ENCODE results near the gene ZNF92. TPM values are rescaled to one million over a fixed set of nuclear protein-coding genes. Genes with fewer than 3 reads are reported as not detected.
"Not testable (repeated sequence)": the region's sequence is repeated elsewhere in the genome, so short reads cannot be mapped to it uniquely, and the experiment has no call there.

The ZNF92 gene
- total RNA-seq (2014; rRNA removed), result 13.0 and 14.5 TPM in 2 replicates
- polyA plus RNA-seq (2012), result 1.8 TPM

DNA sequence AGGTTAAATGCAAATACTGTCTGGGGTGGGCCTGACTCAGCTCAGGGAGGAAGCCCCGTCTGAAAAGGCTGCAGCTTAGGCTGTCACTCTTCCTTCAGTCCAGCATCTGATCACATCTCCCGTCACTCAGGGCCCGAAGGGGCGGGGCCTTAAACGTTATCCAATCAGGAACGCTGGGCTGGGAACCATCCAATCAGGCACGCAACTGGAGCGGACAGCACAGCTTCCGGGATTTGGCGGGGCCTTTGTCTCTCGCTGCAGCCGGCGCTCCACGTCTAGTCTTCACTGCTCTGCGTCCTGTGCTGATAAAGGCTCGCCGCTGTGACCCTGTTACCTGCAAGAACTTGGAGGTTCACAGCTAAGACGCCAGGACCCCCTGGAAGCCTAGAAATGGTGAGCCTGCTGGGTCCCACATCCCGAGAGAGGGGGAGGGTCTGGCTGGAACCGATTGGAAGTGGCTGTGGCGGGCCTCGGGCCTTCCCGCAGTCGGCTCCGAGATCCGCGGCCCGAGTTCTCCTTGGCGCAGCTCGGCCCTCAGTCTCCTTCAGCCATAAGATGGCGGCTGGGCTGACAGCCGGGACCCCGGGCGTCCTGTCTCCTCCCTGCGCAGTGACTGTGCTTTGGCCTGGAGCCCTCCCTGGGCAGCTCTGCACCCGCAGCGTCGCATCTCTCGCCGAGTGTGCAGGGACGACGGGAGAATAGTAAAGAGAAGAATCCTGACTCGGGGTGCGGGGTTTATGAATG is at the start of gene ZNF92:
ZNF92 (plus strand) TSS at position 248 of the 744 bp plus-strand sequence; CDS start at position 391, 143 bp downstream.
- peak; percentile 97 for DNase-seq (ENCODE audit: low read depth)

DNA sequence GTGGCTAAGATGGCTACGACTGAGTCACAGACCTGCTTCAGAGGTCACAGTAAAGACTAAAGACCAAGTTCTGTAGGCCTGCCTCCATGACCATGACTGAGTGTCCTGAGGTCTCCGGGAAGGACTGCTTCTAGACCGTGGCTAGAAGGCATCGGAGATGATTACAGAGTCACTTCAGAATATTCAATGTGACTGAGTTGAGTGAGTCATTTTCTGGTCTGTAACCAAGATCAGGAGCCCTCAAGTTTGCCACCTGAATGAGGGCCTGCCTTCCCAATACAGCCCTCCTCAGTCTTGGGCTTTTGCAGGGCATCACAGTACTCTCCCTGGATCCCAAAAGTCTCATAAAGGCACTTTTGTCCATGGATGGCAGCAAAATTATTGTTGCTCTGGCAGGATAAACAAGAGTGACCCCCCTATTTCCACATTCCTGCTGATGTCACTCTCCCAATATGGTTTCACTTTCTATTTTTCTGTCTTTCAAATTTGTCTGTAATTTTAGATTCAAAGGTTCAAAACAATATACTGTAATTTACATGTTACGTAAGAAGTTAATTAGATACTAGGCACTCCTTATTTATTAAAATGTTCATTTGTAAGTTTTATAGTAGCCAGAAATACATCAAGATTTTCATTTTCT is 47.7 kb upstream of the ZNF92 start:
- DNase-seq (ENCODE audit: low read depth), result no peak

DNA sequence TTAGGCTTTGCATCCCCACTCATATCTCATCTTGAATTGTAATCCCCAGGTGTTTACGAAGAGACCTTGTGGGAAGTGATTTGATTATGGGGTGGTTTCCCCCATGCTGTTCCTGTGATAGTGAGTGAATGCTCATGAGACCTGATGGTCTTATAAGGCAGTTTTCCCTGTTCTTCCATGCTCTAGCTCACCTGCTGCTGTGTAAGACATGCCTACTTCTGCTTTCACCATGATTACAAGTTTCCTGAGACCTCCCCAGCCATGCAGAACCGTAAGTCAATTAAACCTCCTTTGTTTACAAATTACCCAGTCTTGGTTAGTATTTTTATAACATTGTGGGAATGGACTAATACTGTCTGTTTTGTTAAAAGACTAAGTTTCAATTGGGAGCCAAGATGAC is 35.3 kb upstream of the ZNF92 start:
- no peak for DNase-seq (ENCODE audit: low read depth)

GRCh38 chr7:65339257-65339656 is 34.4 kb upstream of the ZNF92 start:
- no peak for DNase-seq (ENCODE audit: low read depth)

- DNase-seq (ENCODE audit: low read depth), result no peak
Observed at GRCh38 chr7:65342723-65343629, 30.7 kb upstream of the ZNF92 start.

DNA sequence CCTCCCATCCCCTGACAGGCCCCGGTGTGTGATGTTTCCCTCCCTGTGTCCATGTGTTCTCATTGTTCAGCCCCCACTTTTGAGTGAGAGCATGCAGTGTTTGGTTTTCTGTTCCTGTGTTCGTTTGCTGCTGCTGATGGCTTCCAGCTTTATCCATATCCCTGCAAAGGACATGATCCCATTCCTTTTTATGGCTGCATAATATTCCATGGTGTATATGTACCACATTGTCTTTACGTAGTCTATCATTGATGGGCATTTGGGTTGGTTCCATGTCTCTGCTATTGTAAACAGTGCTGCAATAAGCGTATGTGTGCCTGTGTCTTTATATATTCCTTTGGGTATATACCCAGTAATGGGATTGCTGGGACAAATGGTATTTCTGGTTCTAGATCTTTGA is 29.1 kb upstream of the ZNF92 start:
- not testable (repeated sequence) for DNase-seq (ENCODE audit: low read depth)

DNA sequence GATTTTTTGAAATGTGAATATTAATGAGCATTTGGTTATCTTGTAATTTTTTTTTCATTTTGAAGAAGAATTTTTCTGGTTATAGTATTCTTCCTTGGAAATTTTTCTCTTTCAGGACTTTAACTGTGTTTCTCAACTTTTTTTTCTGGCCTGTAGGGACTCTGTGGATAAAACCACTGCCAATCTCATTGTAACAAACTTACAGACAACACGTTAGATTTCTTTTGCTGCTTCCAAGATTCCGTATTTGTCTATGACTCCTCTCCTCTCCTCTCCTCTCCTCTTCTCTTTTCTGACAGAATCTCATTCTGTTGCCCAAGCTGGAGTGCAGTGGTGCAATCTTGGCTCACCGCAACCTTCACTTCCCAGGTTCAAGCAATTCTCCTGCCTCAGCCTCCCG is 19.4 kb upstream of the ZNF92 start:
- no peak for DNase-seq (ENCODE audit: low read depth)

- DNase-seq (ENCODE audit: low read depth), result no peak
Observed at GRCh38 chr7:65369843-65370242, 3.8 kb upstream of the ZNF92 start.

DNA sequence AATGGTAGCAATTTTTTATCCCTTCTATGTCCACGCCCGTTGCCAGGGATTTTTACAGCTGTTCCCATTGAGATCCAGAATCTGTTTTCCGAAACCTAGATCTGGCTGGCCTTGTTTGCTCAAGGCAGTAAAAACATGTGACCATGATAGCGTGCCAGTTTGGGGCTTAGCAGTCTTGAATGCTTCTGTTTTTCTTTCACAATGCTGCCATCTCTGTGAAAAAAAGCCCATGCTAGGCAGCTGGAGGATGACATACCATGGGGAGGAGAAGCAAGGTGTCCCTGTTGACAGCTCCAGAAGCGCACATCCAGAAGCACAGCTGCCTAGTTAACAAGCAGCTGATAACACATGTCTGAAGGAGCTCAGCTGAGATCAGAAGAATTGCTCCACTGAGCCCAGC is 2.2 kb upstream of the ZNF92 start:
- DNase-seq (ENCODE audit: low read depth), result peak; percentile 83

GRCh38 chr7:65379318-65379717 is 5.7 kb downstream of the ZNF92 start:
- DNase-seq (ENCODE audit: low read depth), result peak; percentile 38

DNA sequence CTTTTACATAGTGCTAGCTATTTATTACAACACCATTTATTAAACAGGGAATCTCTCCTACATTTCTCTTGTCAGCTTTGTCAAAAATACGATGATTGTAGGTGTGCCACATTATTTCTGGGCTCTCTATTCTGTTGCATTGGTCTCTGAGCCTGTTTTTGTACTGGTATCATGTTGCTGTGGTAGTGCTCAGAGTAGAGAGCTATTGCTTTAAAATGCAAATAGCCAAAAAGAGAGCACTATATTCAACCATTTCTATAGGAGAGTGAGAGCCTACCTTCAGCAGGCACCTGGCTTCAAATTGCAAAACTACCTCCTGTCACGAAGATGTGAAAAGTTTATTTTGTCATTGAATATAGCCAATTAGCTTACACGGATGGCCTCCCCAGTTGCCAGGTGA is 8.1 kb downstream of the ZNF92 start:
- DNase-seq (ENCODE audit: low read depth), result no peak

GRCh38 chr7:65382452-65382851 is 8.8 kb downstream of the ZNF92 start:
- DNase-seq (ENCODE audit: low read depth), result no peak

DNA sequence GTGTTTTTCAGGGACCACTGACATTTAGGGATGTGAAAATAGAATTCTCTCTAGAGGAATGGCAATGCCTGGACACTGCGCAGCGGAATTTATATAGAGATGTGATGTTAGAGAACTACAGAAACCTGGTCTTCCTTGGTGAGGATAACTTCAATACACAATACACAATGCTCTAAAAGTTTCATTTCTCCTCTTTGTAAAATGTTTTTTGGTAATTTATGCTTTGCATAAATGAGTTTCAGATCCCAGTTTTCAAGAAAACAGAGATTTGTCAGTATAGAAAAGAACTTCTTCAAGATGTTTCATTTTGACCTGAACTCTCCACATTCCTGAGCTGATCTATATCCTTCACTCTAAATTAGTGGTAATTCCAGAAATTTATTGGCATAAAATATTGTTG is 14.2 kb downstream of the ZNF92 start:
- no peak for DNase-seq (ENCODE audit: low read depth)

DNA sequence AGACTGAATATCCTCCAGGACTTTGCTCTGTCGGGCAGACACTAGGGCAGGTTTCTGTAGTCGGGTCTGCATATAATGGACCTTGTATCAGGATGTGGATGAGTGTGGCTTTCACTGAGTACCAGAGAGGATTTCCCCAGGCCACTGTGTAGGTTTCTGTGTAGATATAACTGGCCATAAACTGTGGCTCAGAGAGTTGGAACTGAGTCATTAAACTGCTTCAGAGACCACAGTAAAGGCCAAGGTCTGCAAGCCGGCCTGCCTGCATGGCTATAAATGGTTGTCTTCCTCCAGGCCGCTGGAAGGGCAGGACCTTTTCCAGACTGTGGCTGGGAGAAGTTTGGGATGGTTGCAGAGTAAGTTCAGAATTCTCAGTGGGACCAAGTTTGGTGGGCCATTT is 16.9 kb downstream of the ZNF92 start:
- DNase-seq (ENCODE audit: low read depth), result no peak

GRCh38 chr7:65397730-65398142 is 24.1 kb downstream of the ZNF92 start:
- peak; percentile 9 for DNase-seq (ENCODE audit: low read depth)

DNA sequence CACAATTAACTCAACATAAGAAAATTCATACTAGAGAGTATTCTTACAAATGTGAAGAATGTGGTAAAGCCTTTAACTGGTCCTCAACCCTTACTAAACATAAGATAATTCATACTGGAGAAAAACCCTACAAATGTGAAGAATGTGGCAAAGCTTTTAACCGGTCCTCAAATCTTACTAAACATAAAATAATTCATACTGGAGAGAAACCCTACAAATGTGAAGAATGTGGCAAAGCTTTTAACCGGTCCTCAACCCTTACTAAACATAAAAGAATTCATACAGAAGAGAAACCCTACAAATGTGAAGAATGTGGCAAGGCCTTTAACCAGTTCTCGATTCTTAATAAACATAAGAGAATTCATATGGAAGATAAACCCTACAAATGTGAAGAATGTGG is 25.0 kb downstream of the ZNF92 start:
- DNase-seq (ENCODE audit: low read depth), result not testable (repeated sequence)

DNA sequence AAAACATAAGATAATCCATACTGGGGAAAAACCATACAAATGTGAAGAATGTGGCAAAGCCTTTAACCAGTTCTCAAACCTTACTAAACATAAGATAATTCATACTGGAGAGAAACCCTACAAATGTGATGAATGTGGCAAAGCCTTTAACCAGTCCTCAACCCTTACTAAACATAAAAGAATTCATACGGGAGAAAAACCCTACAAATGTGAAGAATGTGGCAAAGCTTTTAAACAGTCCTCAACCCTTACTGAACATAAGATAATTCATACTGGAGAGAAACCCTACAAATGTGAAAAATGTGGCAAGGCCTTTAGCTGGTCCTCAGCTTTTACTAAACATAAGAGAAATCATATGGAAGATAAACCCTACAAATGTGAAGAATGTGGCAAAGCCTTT is 25.4 kb downstream of the ZNF92 start:
- not testable (repeated sequence) for DNase-seq (ENCODE audit: low read depth)

- DNase-seq (ENCODE audit: low read depth), result peak; percentile 10
Observed at GRCh38 chr7:65404020-65404419, 30.4 kb downstream of the ZNF92 start.

GRCh38 chr7:65406706-65407105 is 33.1 kb downstream of the ZNF92 start:
- DNase-seq (ENCODE audit: low read depth), result not testable (repeated sequence)

GRCh38 chr7:65409363-65409762 is 35.7 kb downstream of the ZNF92 start:
- DNase-seq (ENCODE audit: low read depth), result no peak

- DNase-seq (ENCODE audit: low read depth), result no peak
Observed at GRCh38 chr7:65411249-65411648, 37.6 kb downstream of the ZNF92 start.

DNA sequence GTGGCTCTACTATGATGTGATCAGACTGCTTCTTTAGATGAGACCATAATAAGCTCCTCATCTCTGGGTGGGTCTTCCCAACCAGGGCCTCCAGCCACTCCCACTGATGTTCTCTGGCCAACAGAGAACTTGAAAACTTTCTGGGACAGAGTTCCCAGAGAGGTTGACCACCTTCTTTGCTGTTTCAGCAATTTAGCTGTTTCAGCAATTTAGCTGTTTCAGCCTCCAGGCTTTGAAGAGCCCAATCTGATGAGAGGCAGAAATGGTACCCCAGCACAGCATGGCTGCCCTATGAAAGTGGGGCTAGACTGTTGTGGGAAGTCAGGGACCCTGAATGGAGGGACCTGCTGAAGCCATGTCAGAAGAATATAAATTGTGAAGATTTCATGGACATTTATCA is 49.0 kb downstream of the ZNF92 start:
- DNase-seq (ENCODE audit: low read depth), result no peak
